HepG2 (cell line): Measurements from ENCODE around the gene SLC5A5. TPM values are rescaled to one million over a fixed set of nuclear protein-coding genes. Genes with fewer than 3 reads are reported as not detected.

Experiments
- ARID3A ChIP-seq: IDR thresholded peaks from 2 replicates; pipeline ENCODE4 v1.6.1; 2012; ENCODE audit warnings: low read depth, low read length, improper control_type of control experiment
- BORCS8-MEF2B ChIP-seq: sonication (generic); formaldehyde crosslinking; IDR thresholded peaks from 2 replicates; pipeline ENCODE4 v1.8.0; 2022; ENCODE audit warnings: mild to moderate bottlenecking, missing genetic modification reagents
- CEBPZ ChIP-seq: IDR thresholded peaks from 2 replicates; pipeline ENCODE4 v1.6.1; 2012; ENCODE audit warnings: low read length, improper control_type of control experiment
- FUBP1 ChIP-seq: sonication (generic); formaldehyde crosslinking; IDR thresholded peaks from 2 replicates; pipeline ENCODE4 v1.5.1; 2020; ENCODE audit warnings: missing genetic modification reagents, mild to moderate bottlenecking, borderline replicate concordance
- GMEB1 ChIP-seq: sonication (generic); formaldehyde crosslinking; IDR thresholded peaks from 2 replicates; pipeline ENCODE4 v1.5.1; 2020; ENCODE audit warnings: missing genetic modification reagents, mild to moderate bottlenecking, borderline replicate concordance
- HNRNPLL ChIP-seq: fragments of 200-400 bp; formaldehyde crosslinking; IDR thresholded peaks from 2 replicates; pipeline ENCODE4 v1.6.1; 2017; ENCODE audit warnings: mild to moderate bottlenecking, low read depth, low read length; ENCODE audit not compliant: poor library complexity, severe bottlenecking
- KLF13 ChIP-seq: sonication (generic); formaldehyde crosslinking; IDR thresholded peaks from 2 replicates; pipeline ENCODE4 v1.4.0; 2020; ENCODE audit warnings: mild to moderate bottlenecking, missing genetic modification reagents
- NFE2L2 ChIP-seq: fragments of 150-350 bp; IDR thresholded peaks from 2 replicates; pipeline ENCODE4 v1.6.1; 2014; ENCODE audit warnings: low read length
- POLR2AphosphoS2 ChIP-seq: IDR thresholded peaks from 2 replicates; pipeline ENCODE4 v1.6.1; 2011; ENCODE audit warnings: low read depth, low read length, improper control_type of control experiment
- TEF ChIP-seq: sonication (generic); formaldehyde crosslinking; IDR thresholded peaks from 2 replicates; pipeline ENCODE4 v1.5.0; 2020; ENCODE audit warnings: missing genetic modification reagents
- ZNF253 ChIP-seq: sonication (generic); formaldehyde crosslinking; IDR thresholded peaks from 2 replicates; pipeline ENCODE4 v1.8.0; 2022; ENCODE audit warnings: mild to moderate bottlenecking, missing genetic modification reagents, borderline replicate concordance
- ZNF468 ChIP-seq: sonication (generic); formaldehyde crosslinking; IDR thresholded peaks from 2 replicates; pipeline ENCODE4 v1.8.0; 2022; ENCODE audit warnings: mild to moderate bottlenecking, moderate library complexity, missing genetic modification reagents
- ZNF496 ChIP-seq: sonication (generic); formaldehyde crosslinking; IDR thresholded peaks from 2 replicates; pipeline ENCODE4 v1.8.1; 2023; ENCODE audit warnings: mild to moderate bottlenecking, moderate library complexity, missing genetic modification reagents; ENCODE audit not compliant: insufficient replicate concordance
- ZNF670 ChIP-seq: sonication (generic); formaldehyde crosslinking; IDR thresholded peaks from 2 replicates; pipeline ENCODE4 v1.8.0; 2022; ENCODE audit warnings: mild to moderate bottlenecking, missing genetic modification reagents, borderline replicate concordance
- ZNF746 ChIP-seq: sonication (generic); formaldehyde crosslinking; IDR thresholded peaks from 2 replicates; pipeline ENCODE4 v1.8.0; 2022; ENCODE audit warnings: mild to moderate bottlenecking, missing genetic modification reagents
- polyA plus RNA-seq, 8 experiments: library from polyadenylated mRNA; depleted of rRNA in 3 of 8; stranded (reverse) in 7 of 8; unstranded in 1 of 8; fragments of >200 nt; fragmentation: Illumina TruSeq in 4 of 8; extraction: Trizol in 4 of 8; gene quantifications; 2 replicates each; pipeline versions ENCODE4 v1.2.1 to v1.2.3, GENCODE V29; 2011 to 2016; ENCODE audit warnings: low read depth in 4 of 8, missing spikeins in 1 of 8, mixed read lengths in 1 of 8; ENCODE audit not compliant: insufficient read depth in 1 of 8
- total RNA-seq, 5 experiments: library from RNA; depleted of rRNA; stranded (reverse); fragments of >200 nt; fragmentation: Illumina TruSeq; extraction: Trizol; gene quantifications; 2 replicates each; pipeline ENCODE4 v1.2.3, GENCODE V29; 2016; ENCODE audit warnings: low read depth in 1 of 5
- TF ChIP-seq, protein P1 (sequence below): sonication (generic); formaldehyde crosslinking; IDR thresholded peaks from 2 replicates; pipeline ENCODE4 v1.4.0; 2020; ENCODE audit warnings: missing genetic modification reagents
- TF ChIP-seq, protein P2 (sequence below): sonication (generic); formaldehyde crosslinking; IDR thresholded peaks from 2 replicates; pipeline ENCODE4 v1.8.0; 2022; ENCODE audit warnings: mild to moderate bottlenecking, missing genetic modification reagents, moderate library complexity

The SLC5A5 gene
- total and polyA plus RNA-seq, 2 of the 13 experiments (the other 11 are each of a cell fraction or from before 2014, with no cell fraction given), result not detected

GRCh38 chr19:17859533-17860330, 12.0 kb upstream of the SLC5A5 start, which contains the start of gene RPL18A (continued):
- TF ChIP-seq CEBPZ (peak; percentile 76), ARID3A (0 out of 2 replicates have a peak, but pooled peaks have one; percentile 43), ZNF670 (CRISPR knock-in tag) (no peak; the same call in 1 of the 2 replicates), KLF13 (CRISPR knock-in tag) (no peak), POLR2AphosphoS2 (peak; percentile 84), BORCS8-MEF2B (CRISPR knock-in tag) (peak; percentile 87), ZNF253 (CRISPR knock-in tag) (no peak), ZNF468 (CRISPR knock-in tag) (no peak), HNRNPLL (peak; percentile 82), TEF (CRISPR knock-in tag) (no peak), ZNF496 (no peak), NFE2L2 (no peak), FUBP1 (CRISPR knock-in tag) (no peak), ZNF746 (no peak), GMEB1 (CRISPR knock-in tag) (peak; percentile 88)
- TF ChIP-seq, protein P1, sequence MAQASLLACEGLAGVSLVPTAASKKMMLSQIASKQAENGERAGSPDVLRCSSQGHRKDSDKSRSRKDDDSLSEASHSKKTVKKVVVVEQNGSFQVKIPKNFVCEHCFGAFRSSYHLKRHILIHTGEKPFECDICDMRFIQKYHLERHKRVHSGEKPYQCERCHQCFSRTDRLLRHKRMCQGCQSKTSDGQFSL (CRISPR knock-in tag), result no peak
- TF ChIP-seq, protein P2, sequence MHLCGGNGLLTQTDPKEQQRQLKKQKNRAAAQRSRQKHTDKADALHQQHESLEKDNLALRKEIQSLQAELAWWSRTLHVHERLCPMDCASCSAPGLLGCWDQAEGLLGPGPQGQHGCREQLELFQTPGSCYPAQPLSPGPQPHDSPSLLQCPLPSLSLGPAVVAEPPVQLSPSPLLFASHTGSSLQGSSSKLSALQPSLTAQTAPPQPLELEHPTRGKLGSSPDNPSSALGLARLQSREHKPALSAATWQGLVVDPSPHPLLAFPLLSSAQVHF, result no peak
